GM21360 (cell line): ENCODE data around the gene ACOX1.

Experiments
- ATAC-seq: cut with Tn5 transposase; IDR thresholded peaks from one replicate; pipeline ENCODE4 v1.9.1; 2021; ENCODE audit warnings: mild to moderate bottlenecking, moderate library complexity; ENCODE audit not compliant: unreplicated experiment

ACOX1 gene

DNA sequence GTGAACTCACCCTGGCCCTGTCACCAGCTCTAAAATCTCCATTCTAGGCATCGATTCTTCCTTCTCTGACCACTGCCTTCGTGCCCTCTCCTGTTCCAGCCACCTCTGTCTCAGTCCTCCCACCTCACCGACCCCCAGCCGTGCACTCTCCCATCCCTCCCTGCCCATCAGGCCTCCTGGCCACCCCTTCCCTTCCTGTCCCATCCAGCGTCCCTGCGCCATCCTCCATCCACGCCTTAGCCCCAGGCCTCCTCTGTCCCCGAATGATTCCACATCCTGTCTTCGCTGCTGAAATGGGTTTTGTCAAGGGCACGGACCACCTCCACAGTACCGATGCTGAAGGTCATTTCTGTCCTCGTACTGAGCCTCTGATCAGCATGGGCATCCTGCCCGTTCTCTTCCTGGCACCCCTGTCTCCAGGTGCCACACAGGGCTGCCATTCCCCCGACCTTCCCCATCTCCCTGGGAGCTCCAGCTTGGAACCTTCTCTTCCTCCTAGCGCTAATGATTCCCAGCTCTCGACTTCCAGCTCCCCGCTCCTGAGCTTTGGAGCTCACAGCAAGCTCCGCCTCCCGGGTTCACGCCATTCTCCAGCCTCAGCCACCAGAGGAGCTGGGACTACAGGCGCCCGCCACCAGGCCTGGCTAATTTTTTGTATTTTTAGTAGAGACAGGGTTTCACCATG, 84.8 kb downstream of the ACOX1 start:
- no peak for ATAC-seq

GRCh38 chr17:75893305-75894048, 85.5 kb downstream of the ACOX1 start:
- no peak for ATAC-seq

DNA sequence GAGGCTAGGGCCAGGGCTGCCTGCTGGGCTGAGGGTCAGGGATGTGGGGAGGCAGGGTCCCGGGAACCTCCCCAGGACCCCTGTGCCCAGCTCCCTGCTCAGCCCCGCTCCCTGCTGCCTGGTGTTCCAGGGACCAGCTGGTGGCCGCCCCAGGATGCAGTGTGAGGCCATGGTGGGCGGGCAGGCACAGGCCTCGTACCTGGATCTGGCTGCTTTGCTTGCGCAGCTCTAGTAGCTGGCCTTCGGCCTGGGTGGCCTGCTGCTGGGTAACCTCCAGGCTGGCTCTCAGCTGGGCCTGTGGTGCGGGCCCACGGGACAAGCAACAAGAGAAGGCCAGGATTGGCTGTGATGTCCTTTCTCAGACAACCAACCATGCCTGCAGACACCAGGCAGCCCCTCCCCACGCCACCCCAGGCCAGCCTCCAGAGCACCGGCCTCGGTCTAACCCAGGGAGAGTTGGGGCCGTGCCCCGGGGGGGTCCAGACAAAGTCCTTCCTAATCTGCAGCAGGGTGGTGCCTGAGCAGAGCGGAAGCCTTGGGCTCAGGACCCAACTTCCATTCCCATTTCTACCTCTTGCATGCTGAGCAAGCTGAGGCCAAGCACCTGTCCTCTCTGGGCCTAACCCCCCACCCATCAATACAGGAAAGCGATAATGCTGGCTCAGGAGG, 86.3 kb downstream of the ACOX1 start:
- ATAC-seq: no peak

GRCh38 chr17:75891605-75892555, 87.1 kb downstream of the ACOX1 start:
- ATAC-seq: no peak
